ENCODE data around the gene LRP11. TPM values are rescaled to one million over a fixed set of nuclear protein-coding genes. Genes with fewer than 3 reads are reported as not detected.

The LRP11 gene
- total and polyA plus RNA-seq, 2 of the 13 experiments (the other 11 are each of a cell fraction or from before 2014, with no cell fraction given): 32.4 to 48.9 TPM

GRCh38 chr6:149890629-149891045 lies 26.5 kb upstream of the LRP11 start:
- Histone ChIP-seq H3K4me1 (ENCODE audit: insufficient read depth, low read length) (peaks cover 16% of the 10 kb centered on the region), H3K36me3 (replicated peaks in 1 of 2; ENCODE audit: control insufficient read depth in 1 of 2, insufficient read depth in 2 of 2, low read length in 2 of 2) (no peaks in the 10 kb centered on the region), H3K27ac (ENCODE audit: extremely low read length, insufficient read depth, low read length) (no peak overlapping the region), H4K20me1 (ENCODE audit: insufficient read depth, low read length) (no peaks in the 10 kb centered on the region), H3K27me3 (ENCODE audit: control insufficient read depth in 1 of 2, insufficient read depth in 2 of 2, low read length in 2 of 2) (peaks cover 3 to 39% of the 10 kb centered on the region in 2 experiments; a peak in 4 of 5 replicates), H2AFZ (ENCODE audit: low read length) (no peak overlapping the region), H3K4me3 (replicated peaks in 1 of 3; ENCODE audit: insufficient read depth in 1 of 3, low read depth in 2 of 3, low read length in 3 of 3) (no peak overlapping the region), H3K9me3 (ENCODE audit: low read length) (no peaks in the 10 kb centered on the region), H3K79me2 (ENCODE audit: insufficient read depth, low read length) (no peaks in the 10 kb centered on the region), H3K4me2 (ENCODE audit: low read depth, low read length) (no peak overlapping the region), H3K9ac (ENCODE audit: insufficient read depth, low read depth, low read length) (no peak overlapping the region)
- ChIA-PET POLR2A (no interaction called here), CTCF (ENCODE audit: low intra/inter-chr PET ratio, low total read pairs) (no interaction called here)
- in situ Hi-C loops (cut with HindIII; ENCODE audit: extremely low pct_ligation_motif_present, low pct_unique_long_range_greater_than_20kb) (no loop called here), intact Hi-C loops (cut with micrococcal nuclease; ENCODE audit: unreplicated experiment) (no loop called here)
- WGBS (ENCODE audit: low lambda C conversion rate): 27% methylated on average over 6 of the region's 6 CpGs
- no TSS peak for BruUV-seq (replicated peaks)
- ATAC-seq (no peak), DNase-seq (ENCODE audit: low spot score) (no peak), FAIRE-seq (no peak)
- TF ChIP-seq ZNF777 (CRISPR knock-in tag; IDR thresholded peaks at IDR 0.05): no peak
- TF ChIP-seq LCORL (IDR thresholded peaks at IDR 0.05): no peak
- no peak for TF ChIP-seq LCORL (CRISPR knock-in tag; IDR thresholded peaks at IDR 0.05)
- no peak for TF ChIP-seq MED1 (CRISPR knock-in tag; IDR thresholded peaks at IDR 0.05)
- TF ChIP-seq, protein P1, sequence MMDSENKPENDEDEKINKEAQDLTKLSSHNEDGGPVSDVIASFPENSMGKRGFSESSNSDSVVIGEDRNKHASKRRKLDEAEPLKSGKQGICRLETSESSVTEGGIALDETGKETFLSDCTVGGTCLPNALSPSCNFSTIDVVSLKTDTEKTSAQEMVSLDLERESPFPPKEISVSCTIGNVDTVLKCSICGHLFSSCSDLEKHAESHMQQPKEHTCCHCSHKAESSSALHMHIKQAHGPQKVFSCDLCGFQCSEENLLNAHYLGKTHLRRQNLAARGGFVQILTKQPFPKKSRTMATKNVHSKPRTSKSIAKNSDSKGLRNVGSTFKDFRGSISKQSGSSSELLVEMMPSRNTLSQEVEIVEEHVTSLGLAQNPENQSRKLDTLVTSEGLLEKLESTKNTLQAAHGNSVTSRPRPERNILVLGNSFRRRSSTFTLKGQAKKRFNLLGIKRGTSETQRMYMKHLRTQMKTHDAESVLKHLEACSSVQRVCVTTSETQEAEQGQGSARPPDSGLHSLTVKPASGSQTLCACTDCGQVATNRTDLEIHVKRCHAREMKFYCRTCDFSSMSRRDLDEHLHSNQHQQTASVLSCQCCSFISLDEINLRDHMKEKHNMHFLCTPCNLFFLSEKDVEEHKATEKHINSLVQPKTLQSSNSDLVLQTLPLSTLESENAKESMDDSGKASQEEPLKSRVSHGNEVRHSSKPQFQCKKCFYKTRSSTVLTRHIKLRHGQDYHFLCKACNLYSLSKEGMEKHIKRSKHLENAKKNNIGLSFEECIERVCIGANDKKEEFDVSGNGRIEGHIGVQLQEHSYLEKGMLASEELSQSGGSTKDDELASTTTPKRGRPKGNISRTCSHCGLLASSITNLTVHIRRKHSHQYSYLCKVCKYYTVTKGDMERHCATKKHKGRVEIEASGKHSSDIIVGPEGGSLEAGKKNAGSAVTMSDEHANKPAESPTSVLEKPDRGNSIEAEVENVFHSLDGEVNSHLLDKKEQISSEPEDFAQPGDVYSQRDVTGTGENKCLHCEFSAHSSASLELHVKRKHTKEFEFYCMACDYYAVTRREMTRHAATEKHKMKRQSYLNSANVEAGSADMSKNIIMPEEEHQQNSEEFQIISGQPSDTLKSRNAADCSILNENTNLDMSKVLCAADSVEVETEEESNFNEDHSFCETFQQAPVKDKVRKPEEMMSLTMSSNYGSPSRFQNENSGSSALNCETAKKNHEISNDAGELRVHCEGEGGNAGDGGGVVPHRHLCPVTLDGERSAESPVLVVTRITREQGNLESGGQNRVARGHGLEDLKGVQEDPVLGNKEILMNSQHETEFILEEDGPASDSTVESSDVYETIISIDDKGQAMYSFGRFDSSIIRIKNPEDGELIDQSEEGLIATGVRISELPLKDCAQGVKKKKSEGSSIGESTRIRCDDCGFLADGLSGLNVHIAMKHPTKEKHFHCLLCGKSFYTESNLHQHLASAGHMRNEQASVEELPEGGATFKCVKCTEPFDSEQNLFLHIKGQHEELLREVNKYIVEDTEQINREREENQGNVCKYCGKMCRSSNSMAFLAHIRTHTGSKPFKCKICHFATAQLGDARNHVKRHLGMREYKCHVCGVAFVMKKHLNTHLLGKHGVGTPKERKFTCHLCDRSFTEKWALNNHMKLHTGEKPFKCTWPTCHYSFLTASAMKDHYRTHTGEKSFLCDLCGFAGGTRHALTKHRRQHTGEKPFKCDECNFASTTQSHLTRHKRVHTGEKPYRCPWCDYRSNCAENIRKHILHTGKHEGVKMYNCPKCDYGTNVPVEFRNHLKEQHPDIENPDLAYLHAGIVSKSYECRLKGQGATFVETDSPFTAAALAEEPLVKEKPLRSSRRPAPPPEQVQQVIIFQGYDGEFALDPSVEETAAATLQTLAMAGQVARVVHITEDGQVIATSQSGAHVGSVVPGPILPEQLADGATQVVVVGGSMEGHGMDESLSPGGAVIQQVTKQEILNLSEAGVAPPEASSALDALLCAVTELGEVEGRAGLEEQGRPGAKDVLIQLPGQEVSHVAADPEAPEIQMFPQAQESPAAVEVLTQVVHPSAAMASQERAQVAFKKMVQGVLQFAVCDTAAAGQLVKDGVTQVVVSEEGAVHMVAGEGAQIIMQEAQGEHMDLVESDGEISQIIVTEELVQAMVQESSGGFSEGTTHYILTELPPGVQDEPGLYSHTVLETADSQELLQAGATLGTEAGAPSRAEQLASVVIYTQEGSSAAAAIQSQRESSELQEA (CRISPR knock-in tag; IDR thresholded peaks at IDR 0.05; ENCODE audit: not compliant biosample characterization): no peak
- TF ChIP-seq ZNF33A (CRISPR knock-in tag; IDR thresholded peaks at IDR 0.05; ENCODE audit: borderline replicate concordance): no peak
- no peak for TF ChIP-seq DRAP1 (CRISPR knock-in tag; IDR thresholded peaks at IDR 0.05)
- no peak for TF ChIP-seq CTCF (CRISPR knock-in tag; IDR thresholded peaks at IDR 0.05)
- TF ChIP-seq ZNF614 (CRISPR knock-in tag; IDR thresholded peaks at IDR 0.05; ENCODE audit: borderline replicate concordance): no peak
- no peak for TF ChIP-seq ZNF720 (CRISPR knock-in tag; IDR thresholded peaks at IDR 0.05)
- no peak for TF ChIP-seq RARA (CRISPR knock-in tag; IDR thresholded peaks at IDR 0.05)
- no peak for TF ChIP-seq SETDB1 (CRISPR knock-in tag; IDR thresholded peaks at IDR 0.05; ENCODE audit: borderline replicate concordance)
